ENCODE results near the gene MCC.
A peak's percentile ranks its signal among the peaks of the same experiment; 100 is the strongest.

The MCC gene

GRCh38 chr5:112975721-112976431 is 512.4 kb downstream of the MCC start:
- ChIA-PET POLR2A (interaction anchor here (0.6 to 1.5 kb wide), 5 partner anchors 10 to 59 kb away, joined by 3 to 5 read pairs (median 4); partner anchors contain the start of gene REEP5), CTCF (interaction anchor here (1.0 to 4.3 kb wide), 5 partner anchors 11 to 630 kb away, joined by 3 to 37 read pairs (median 4); no protein-coding TSS in a partner anchor)
- H3K4me3 ChIP-seq (ENCODE audit: low read depth, low read length): peak overlapping the region; percentile 67
- TF ChIP-seq, protein P1, sequence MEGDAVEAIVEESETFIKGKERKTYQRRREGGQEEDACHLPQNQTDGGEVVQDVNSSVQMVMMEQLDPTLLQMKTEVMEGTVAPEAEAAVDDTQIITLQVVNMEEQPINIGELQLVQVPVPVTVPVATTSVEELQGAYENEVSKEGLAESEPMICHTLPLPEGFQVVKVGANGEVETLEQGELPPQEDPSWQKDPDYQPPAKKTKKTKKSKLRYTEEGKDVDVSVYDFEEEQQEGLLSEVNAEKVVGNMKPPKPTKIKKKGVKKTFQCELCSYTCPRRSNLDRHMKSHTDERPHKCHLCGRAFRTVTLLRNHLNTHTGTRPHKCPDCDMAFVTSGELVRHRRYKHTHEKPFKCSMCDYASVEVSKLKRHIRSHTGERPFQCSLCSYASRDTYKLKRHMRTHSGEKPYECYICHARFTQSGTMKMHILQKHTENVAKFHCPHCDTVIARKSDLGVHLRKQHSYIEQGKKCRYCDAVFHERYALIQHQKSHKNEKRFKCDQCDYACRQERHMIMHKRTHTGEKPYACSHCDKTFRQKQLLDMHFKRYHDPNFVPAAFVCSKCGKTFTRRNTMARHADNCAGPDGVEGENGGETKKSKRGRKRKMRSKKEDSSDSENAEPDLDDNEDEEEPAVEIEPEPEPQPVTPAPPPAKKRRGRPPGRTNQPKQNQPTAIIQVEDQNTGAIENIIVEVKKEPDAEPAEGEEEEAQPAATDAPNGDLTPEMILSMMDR (IDR thresholded peaks at IDR 0.05; ENCODE audit: insufficient read depth, low read length, missing control alignments): no peak
- no peak for DNase-seq (ENCODE audit: low read depth, low spot score)

- CTCF ChIA-PET: interaction anchor here (2.2 to 4.3 kb wide), 2 partner anchors 10 to 21 kb away, joined by 6 to 37 read pairs; no protein-coding TSS in a partner anchor
- H3K4me3 ChIP-seq (ENCODE audit: low read depth, low read length): no peak overlapping the region
- POLR2A ChIA-PET: no interaction called here
- DNase-seq (ENCODE audit: low read depth, low spot score): no peak
- TF ChIP-seq, protein P1 (IDR thresholded peaks at IDR 0.05; ENCODE audit: insufficient read depth, low read length, missing control alignments): no peak
Measured at GRCh38 chr5:112974901-112975300, 513.4 kb downstream of the MCC start.

DNA sequence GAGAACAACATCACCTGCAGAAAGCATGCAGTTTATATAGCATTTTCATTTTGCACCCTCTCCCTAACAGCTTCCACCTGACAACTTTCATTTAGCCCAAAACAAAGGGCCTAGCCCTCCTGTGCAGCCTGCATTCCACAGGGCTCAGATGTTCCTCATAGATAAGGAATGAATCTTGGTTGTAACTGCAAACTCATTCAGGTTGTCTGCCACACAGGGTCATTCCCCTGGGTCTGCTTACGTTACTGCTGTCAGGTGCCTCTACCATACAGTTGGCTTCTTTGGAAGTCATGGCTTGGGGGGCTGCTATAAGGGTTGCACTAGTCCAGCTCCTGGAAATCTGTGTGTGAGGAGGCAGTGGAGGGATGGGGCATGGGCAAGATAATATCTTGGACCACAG is 514.3 kb downstream of the MCC start:
- H3K4me3 ChIP-seq (ENCODE audit: low read depth, low read length): no peak overlapping the region
- CTCF ChIA-PET: interaction anchor here (1.1 to 4.3 kb wide), 3 partner anchors 9 to 51 kb away, joined by 3 to 37 read pairs (median 6); no protein-coding TSS in a partner anchor
- POLR2A ChIA-PET: no interaction called here
- DNase-seq (ENCODE audit: low read depth, low spot score): no peak
- TF ChIP-seq, protein P1 (IDR thresholded peaks at IDR 0.05; ENCODE audit: insufficient read depth, low read length, missing control alignments): no peak

DNA sequence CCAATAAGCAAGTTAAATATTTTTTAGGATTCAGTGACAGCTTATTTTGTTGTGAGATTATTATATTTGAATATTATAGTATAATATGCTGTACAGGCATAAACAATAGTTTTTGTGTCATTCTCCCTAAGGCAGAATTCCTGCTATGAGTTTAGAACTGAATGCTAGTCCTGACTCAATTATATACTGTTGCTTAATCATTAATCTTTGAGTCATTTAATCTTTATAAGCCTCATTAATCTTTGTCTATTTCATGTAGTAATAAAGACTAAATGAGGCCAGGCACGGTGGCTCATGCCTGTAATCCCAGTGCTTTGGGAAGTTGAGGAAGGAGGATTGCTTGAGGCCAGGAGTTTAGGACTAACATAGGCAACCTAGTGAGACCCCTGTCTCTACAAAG is 515.2 kb downstream of the MCC start:
- POLR2A ChIA-PET: no interaction called here
- no peak overlapping the region for H3K4me3 ChIP-seq (ENCODE audit: low read depth, low read length)
- TF ChIP-seq, protein P1 (IDR thresholded peaks at IDR 0.05; ENCODE audit: insufficient read depth, low read length, missing control alignments): no peak
- DNase-seq (ENCODE audit: low read depth, low spot score): no peak
- CTCF ChIA-PET: interaction anchor here (0.6 to 4.3 kb wide), 3 partner anchors 8 to 50 kb away, joined by 3 to 37 read pairs (median 3); no protein-coding TSS in a partner anchor
